ENCODE results near the gene GLIS2. TPM values are rescaled to one million over a fixed set of nuclear protein-coding genes. Genes with fewer than 3 reads are reported as not detected.

GLIS2 gene
- polyA plus RNA-seq, 1 experiment = 8.8 TPM

GRCh38 chr16:4378999-4379690 is 63.3 kb downstream of the GLIS2 start:
- H3K27me3 ChIP-seq (ENCODE audit: control insufficient read depth, insufficient read depth, low read length) = no peaks in the 10 kb centered on the region
- H3K4me3 ChIP-seq (ENCODE audit: low read depth, low read length) = no peak overlapping the region
- ChIA-PET CTCF (interaction anchor here (1.0 to 8.1 kb wide), 4 partner anchors 9 to 28 kb away, joined by 3 to 48 read pairs (median 4); partner anchors contain the start of gene PAM16), POLR2A (interaction anchor here (1.5 kb wide), 1 partner anchor 10 kb away, joined by 3 read pairs; no protein-coding TSS in a partner anchor)
- H3K36me3 ChIP-seq (ENCODE audit: control insufficient read depth, insufficient read depth, low read length) = peaks cover 61% of the 10 kb centered on the region
- no peak for TF ChIP-seq CTCF (IDR thresholded peaks at IDR 0.05; ENCODE audit: insufficient read depth, low read depth, low read length)
- no peak for DNase-seq (ENCODE audit: low read depth)

- Histone ChIP-seq H3K27me3 (ENCODE audit: control insufficient read depth, insufficient read depth, low read length) (no peaks in the 10 kb centered on the region), H3K36me3 (ENCODE audit: control insufficient read depth, insufficient read depth, low read length) (peaks cover 61% of the 10 kb centered on the region), H3K4me3 (ENCODE audit: low read depth, low read length) (no peak overlapping the region)
- POLR2A ChIA-PET = interaction anchor here (1.5 kb wide), 1 partner anchor 11 kb away, joined by 3 read pairs; no protein-coding TSS in a partner anchor
- CTCF ChIA-PET = interaction anchor here (1.2 to 8.1 kb wide), 3 partner anchors 8 to 22 kb away, joined by 4 to 48 read pairs (median 5); no protein-coding TSS in a partner anchor
- no peak for TF ChIP-seq CTCF (IDR thresholded peaks at IDR 0.05; ENCODE audit: insufficient read depth, low read depth, low read length)
- DNase-seq (ENCODE audit: low read depth) = no peak
Measured at GRCh38 chr16:4380119-4381063, 64.5 kb downstream of the GLIS2 start.

- H3K36me3 ChIP-seq (ENCODE audit: control insufficient read depth, insufficient read depth, low read length) = peaks cover 56% of the 10 kb centered on the region
- TF ChIP-seq CTCF (IDR thresholded peaks at IDR 0.05; ENCODE audit: insufficient read depth, low read depth, low read length) = no peak
- no peak overlapping the region for H3K4me3 ChIP-seq (ENCODE audit: low read depth, low read length)
- POLR2A ChIA-PET = no interaction called here
- H3K27me3 ChIP-seq (ENCODE audit: control insufficient read depth, insufficient read depth, low read length) = no peaks in the 10 kb centered on the region
- no peak for DNase-seq (ENCODE audit: low read depth)
- CTCF ChIA-PET = interaction anchor here (1.6 to 8.1 kb wide), 2 partner anchors 20 to 21 kb away, joined by 5 to 48 read pairs; no protein-coding TSS in a partner anchor
Measured at GRCh38 chr16:4381072-4381934, 65.4 kb downstream of the GLIS2 start.

- DNase-seq (ENCODE audit: low read depth) = no peak
- no peak for TF ChIP-seq CTCF (IDR thresholded peaks at IDR 0.05; ENCODE audit: insufficient read depth, low read depth, low read length)
- ChIA-PET POLR2A (no interaction called here), CTCF (interaction anchor here (8.1 kb wide), 1 partner anchor 21 kb away, joined by 48 read pairs; no protein-coding TSS in a partner anchor)
- peaks cover 54% of the 10 kb centered on the region for H3K36me3 ChIP-seq (ENCODE audit: control insufficient read depth, insufficient read depth, low read length)
- no peak overlapping the region for H3K4me3 ChIP-seq (ENCODE audit: low read depth, low read length)
- H3K27me3 ChIP-seq (ENCODE audit: control insufficient read depth, insufficient read depth, low read length) = no peaks in the 10 kb centered on the region
Measured at GRCh38 chr16:4381935-4382794, 66.3 kb downstream of the GLIS2 start.
